ENCODE measurements around the gene PPP1R7. TPM values are rescaled to one million over a fixed set of nuclear protein-coding genes. Genes with fewer than 3 reads are reported as not detected.

PPP1R7 gene
- total and polyA plus RNA-seq, 8 donors = 21.5 to 38.7 (median 31.5) TPM

GRCh38 chr2:241224851-241225438 lies 74.7 kb downstream of the PPP1R7 start:
- H3K27me3 ChIP-seq = no peaks in the 10 kb centered on the region
- H3K9me3 ChIP-seq = no peaks in the 10 kb centered on the region
- no peak overlapping the region for H3K27ac ChIP-seq
- no peak for FAIRE-seq
- H3K4me1 ChIP-seq = no peaks in the 10 kb centered on the region
- TF ChIP-seq CTCF (IDR thresholded peaks at IDR 0.05) = no peak
- peaks cover 2 to 35% (median 28%) of the 10 kb centered on the region in 3 donors for H3K36me3 ChIP-seq
- peak in 2 of 6 donors; percentile 9 to 33 for DNase-seq
- WGBS, 2 donors = 73 to 76% methylated on average over 8 of the region's 8 CpGs
- intact Hi-C loops (cut with DNase I) = no loop called here
- H3K4me3 ChIP-seq = no peak overlapping the region
- ATAC-seq = no peak

GRCh38 chr2:241225545-241225944 lies 75.3 kb downstream of the PPP1R7 start:
- Histone ChIP-seq H3K4me1 (no peaks in the 10 kb centered on the region), H3K4me3 (no peak overlapping the region), H3K36me3 (peaks cover 7 to 41% (median 34%) of the 10 kb centered on the region in 3 donors), H3K9me3 (no peaks in the 10 kb centered on the region), H3K27ac (no peak overlapping the region), H3K27me3 (no peaks in the 10 kb centered on the region)
- intact Hi-C loops (cut with DNase I) = no loop called here
- DNase-seq (peak in 3 of 6 donors; percentile 16 to 54 (median 47)), ATAC-seq (no peak), FAIRE-seq (no peak)
- TF ChIP-seq CTCF (IDR thresholded peaks at IDR 0.05) = no peak
- WGBS, 2 donors = 75 to 79% methylated on average over 16 of the region's 16 CpGs

GRCh38 chr2:241225983-241226382 lies 75.7 kb downstream of the PPP1R7 start:
- Histone ChIP-seq H3K27ac (no peak overlapping the region), H3K27me3 (no peaks in the 10 kb centered on the region), H3K36me3 (peaks cover 11 to 45% (median 38%) of the 10 kb centered on the region in 3 donors), H3K9me3 (no peaks in the 10 kb centered on the region), H3K4me1 (no peaks in the 10 kb centered on the region), H3K4me3 (no peak overlapping the region)
- DNase-seq (peak in 3 of 6 donors; percentile 9 to 41 (median 37)), ATAC-seq (no peak), FAIRE-seq (no peak)
- no peak for TF ChIP-seq CTCF (IDR thresholded peaks at IDR 0.05)
- 90 to 92% methylated on average over 16 of the region's 16 CpGs for WGBS, 2 donors
- intact Hi-C loops (cut with DNase I) = no loop called here

- no peak for ATAC-seq
- TF ChIP-seq CTCF (IDR thresholded peaks at IDR 0.05) = no peak
- Histone ChIP-seq H3K27ac (no peak overlapping the region), H3K27me3 (no peaks in the 10 kb centered on the region), H3K4me3 (no peak overlapping the region), H3K36me3 (peaks cover 11 to 53% (median 46%) of the 10 kb centered on the region in 3 donors), H3K4me1 (no peaks in the 10 kb centered on the region), H3K9me3 (no peaks in the 10 kb centered on the region)
- FAIRE-seq = no peak
- WGBS, 2 donors = 80 to 82% methylated on average over 19 of the region's 19 CpGs
- peak in 2 of 6 donors; percentile 48 to 76 for DNase-seq
- intact Hi-C loops (cut with DNase I) = no loop called here
These were observed 76.7 kb downstream of the PPP1R7 start for GRCh38 chr2:241226723-241227572.
